Upper lobe of left lung (tissue), 6 donors: ENCODE measurements around the gene KCNIP1. TPM values are rescaled to one million over a fixed set of nuclear protein-coding genes. Genes with fewer than 3 reads are reported as not detected.
A peak's percentile ranks its signal among the peaks of the same experiment; 100 is the strongest.

Experiments used
- ATAC-seq, 2 donors: fragments of 200-7000 bp; cut with Tn5 transposase; one replicate each; pipeline ENCODE4 v1.9.1; 2022; ENCODE audit warnings: mild to moderate bottlenecking in 2 of 2, moderate library complexity in 2 of 2; ENCODE audit not compliant: low FRiP score in 2 of 2
- DNase-seq, 2 donors: peaks; one replicate each; pipeline ENCODE4 v3.0.0-alpha.2; 2019 to 2020
- H3K27ac ChIP-seq, 4 donors: fragments of 200-600 bp; sonication (generic); one replicate each; pipeline ENCODE4 v1.5.1; 2016 to 2019
- H3K27me3 ChIP-seq, 4 donors: fragments of 200-600 bp; sonication (generic); one replicate each; pipeline ENCODE4 v1.5.1; 2017 to 2019
- H3K36me3 ChIP-seq, 4 donors: fragments of 200-600 bp; sonication (generic); one replicate each; pipeline ENCODE4 v1.5.1; 2016 to 2019
- H3K4me1 ChIP-seq, 4 donors: fragments of 200-600 bp; sonication (generic); one replicate each; pipeline ENCODE4 v1.5.1; 2018 to 2019
- H3K4me3 ChIP-seq, 4 donors: fragments of 200-600 bp; sonication (generic); one replicate each; pipeline ENCODE4 v1.5.1; 2017 to 2019; ENCODE audit warnings: mild to moderate bottlenecking in 2 of 4, moderate library complexity in 1 of 4
- H3K9me3 ChIP-seq, 4 donors: fragments of 200-600 bp; sonication (generic); one replicate each; pipeline ENCODE4 v1.5.1; 2018 to 2019
- EP300 ChIP-seq, 4 donors: sonication (generic); formaldehyde crosslinking; IDR thresholded peaks; one replicate each; pipeline ENCODE4 v1.5.1; 2017; ENCODE audit warnings: antibody characterized with exemption in 4 of 4, control low read depth in 2 of 4
- POLR2A ChIP-seq, 4 donors: fragments of 450-650 bp; IDR thresholded peaks; one replicate each; pipeline ENCODE4 v1.5.1; 2016 to 2017; ENCODE audit warnings: antibody characterized with exemption in 4 of 4, mild to moderate bottlenecking in 2 of 4
- POLR2AphosphoS5 ChIP-seq, 2 donors: sonication (generic); formaldehyde crosslinking; IDR thresholded peaks; one replicate each; pipeline ENCODE4 v1.5.1; 2017; ENCODE audit warnings: antibody characterized with exemption in 2 of 2
- WGBS, 2 donors: methylation state at CpG; one replicate each; pipeline ENCODE4 v1.1.5; 2017 to 2018; 5-methylcytosine and 5-hydroxymethylcytosine counted together
- total RNA-seq, 6 donors: library from RNA; depleted of rRNA in 4 of 6; stranded (reverse); fragments of >200 nt in 4 of 6; gene quantifications; one replicate each; pipeline versions ENCODE4 v1.1.0 to v1.2.1, GENCODE V29; 2016 to 2021
- TF ChIP-seq, protein P1 (sequence below), 6 experiments: fragments of 450-650 bp in 4 of 6; fragments of 200-600 bp in 2 of 6; sonication (generic) in 2 of 6; IDR thresholded peaks; one replicate each; pipeline ENCODE4 v1.5.1; 2016 to 2019; ENCODE audit warnings: antibody characterized with exemption in 6 of 6
- donor health status: DM: no; HTN: no; CAD: no; lungs with moderate emphysema.
- donor health status: DM: no; HTN: yes; CAD: no; lungs with severe emphysema.

The KCNIP1 gene
- total RNA-seq, 6 donors from 2014 or later: 1.9 to 3.3 (median 2.9) TPM; not detected in 1

- ATAC-seq (no peak), DNase-seq (no peak)
- TF ChIP-seq POLR2AphosphoS5 (IDR thresholded peaks at IDR 0.05) (no peak), EP300 (IDR thresholded peaks at IDR 0.05) (no peak), POLR2A (IDR thresholded peaks at IDR 0.05) (no peak)
- TF ChIP-seq, protein P1, sequence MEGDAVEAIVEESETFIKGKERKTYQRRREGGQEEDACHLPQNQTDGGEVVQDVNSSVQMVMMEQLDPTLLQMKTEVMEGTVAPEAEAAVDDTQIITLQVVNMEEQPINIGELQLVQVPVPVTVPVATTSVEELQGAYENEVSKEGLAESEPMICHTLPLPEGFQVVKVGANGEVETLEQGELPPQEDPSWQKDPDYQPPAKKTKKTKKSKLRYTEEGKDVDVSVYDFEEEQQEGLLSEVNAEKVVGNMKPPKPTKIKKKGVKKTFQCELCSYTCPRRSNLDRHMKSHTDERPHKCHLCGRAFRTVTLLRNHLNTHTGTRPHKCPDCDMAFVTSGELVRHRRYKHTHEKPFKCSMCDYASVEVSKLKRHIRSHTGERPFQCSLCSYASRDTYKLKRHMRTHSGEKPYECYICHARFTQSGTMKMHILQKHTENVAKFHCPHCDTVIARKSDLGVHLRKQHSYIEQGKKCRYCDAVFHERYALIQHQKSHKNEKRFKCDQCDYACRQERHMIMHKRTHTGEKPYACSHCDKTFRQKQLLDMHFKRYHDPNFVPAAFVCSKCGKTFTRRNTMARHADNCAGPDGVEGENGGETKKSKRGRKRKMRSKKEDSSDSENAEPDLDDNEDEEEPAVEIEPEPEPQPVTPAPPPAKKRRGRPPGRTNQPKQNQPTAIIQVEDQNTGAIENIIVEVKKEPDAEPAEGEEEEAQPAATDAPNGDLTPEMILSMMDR (IDR thresholded peaks at IDR 0.05): no peak
- 66 to 72% methylated on average over 9 to 10 of the region's 10 CpGs for WGBS, 2 donors
- H3K4me3 ChIP-seq: no peak overlapping the region
- H3K36me3 ChIP-seq: no peaks in the 10 kb centered on the region
- no peak overlapping the region for H3K27ac ChIP-seq
- H3K27me3 ChIP-seq: no peaks in the 10 kb centered on the region
- H3K4me1 ChIP-seq: peaks cover 2 to 13% (median 10%) of the 10 kb centered on the region in 4 donors
- no peaks in the 10 kb centered on the region for H3K9me3 ChIP-seq
Measured at GRCh38 chr5:170495825-170496661, 7.8 kb upstream of the KCNIP1 start.

DNA sequence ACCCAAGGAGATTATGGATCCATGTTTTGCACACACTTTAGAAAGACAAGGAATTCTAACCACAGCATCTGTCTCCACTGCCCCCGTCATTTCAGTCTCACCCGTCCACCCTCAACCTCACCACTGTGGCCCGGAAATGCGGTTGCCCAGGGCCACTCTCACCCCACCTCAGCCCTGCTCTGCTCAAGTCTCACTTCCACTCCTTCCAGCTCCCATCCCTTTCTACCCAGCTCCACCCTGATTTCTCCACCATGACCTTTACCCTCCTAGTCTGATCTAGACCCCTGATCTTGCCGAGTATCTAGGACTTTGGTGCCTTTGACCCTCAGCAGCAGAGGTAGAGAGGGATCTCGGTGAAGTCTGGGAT lies 7.2 kb upstream of the KCNIP1 start:
- TF ChIP-seq, protein P1 (IDR thresholded peaks at IDR 0.05): no peak
- TF ChIP-seq EP300 (IDR thresholded peaks at IDR 0.05): no peak
- no peak for TF ChIP-seq POLR2A (IDR thresholded peaks at IDR 0.05)
- TF ChIP-seq POLR2AphosphoS5 (IDR thresholded peaks at IDR 0.05): no peak
- WGBS, 2 donors: 80 to 82% methylated on average over 6 of the region's 6 CpGs
- H3K4me3 ChIP-seq: no peak overlapping the region
- H3K36me3 ChIP-seq: no peaks in the 10 kb centered on the region
- peak in 1 of 2 donors; percentile 23 for ATAC-seq
- no peak overlapping the region for H3K27ac ChIP-seq
- no peaks in the 10 kb centered on the region for H3K9me3 ChIP-seq
- no peaks in the 10 kb centered on the region for H3K27me3 ChIP-seq
- H3K4me1 ChIP-seq: peaks cover 0 to 7% (median 5%) of the 10 kb centered on the region in 4 donors
- no peak for DNase-seq

DNA sequence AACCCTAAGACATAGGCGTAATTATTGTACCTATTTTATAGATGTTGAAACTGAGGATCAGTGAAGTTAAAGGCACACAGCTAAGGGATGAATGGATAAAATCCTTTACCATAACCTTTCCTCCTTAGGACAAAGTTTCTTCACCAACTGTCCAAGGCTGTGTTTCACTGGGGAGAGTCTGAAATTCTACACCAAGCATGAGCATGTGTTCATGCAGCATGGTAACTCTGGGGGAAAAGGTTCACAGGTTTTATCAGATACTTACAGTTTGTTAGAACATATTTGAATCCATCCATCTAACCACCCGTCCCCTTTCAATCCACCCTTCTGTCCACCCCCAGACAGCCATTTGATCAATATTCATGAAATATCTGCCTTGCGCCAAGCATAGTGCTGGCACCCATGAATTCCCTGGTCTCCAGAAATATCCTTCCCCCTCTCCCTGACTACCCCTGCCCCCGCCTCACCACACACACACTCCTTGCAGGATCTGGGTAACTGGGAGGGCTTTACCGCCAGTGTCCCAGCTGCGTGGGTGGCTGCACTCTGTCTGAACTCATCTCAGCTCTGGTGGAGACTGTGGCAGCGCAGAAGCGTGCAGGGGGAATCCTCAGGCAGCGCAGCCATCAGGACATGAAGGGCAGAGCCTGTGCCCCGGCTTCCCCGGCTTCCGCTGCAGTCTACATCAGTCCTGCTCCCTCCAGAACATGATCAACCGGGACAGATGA lies 6.3 kb upstream of the KCNIP1 start:
- H3K36me3 ChIP-seq: no peaks in the 10 kb centered on the region
- H3K4me3 ChIP-seq: no peak overlapping the region
- DNase-seq (peak in 1 of 2 donors; percentile 30), ATAC-seq (no peak)
- 79 to 81% methylated on average over 9 to 13 of the region's 13 CpGs for WGBS, 2 donors
- no peak for TF ChIP-seq POLR2AphosphoS5 (IDR thresholded peaks at IDR 0.05)
- TF ChIP-seq EP300 (IDR thresholded peaks at IDR 0.05): no peak
- TF ChIP-seq, protein P1 (IDR thresholded peaks at IDR 0.05): no peak
- no peak for TF ChIP-seq POLR2A (IDR thresholded peaks at IDR 0.05)
- H3K27me3 ChIP-seq: no peaks in the 10 kb centered on the region
- no peaks in the 10 kb centered on the region for H3K9me3 ChIP-seq
- no peaks in the 10 kb centered on the region for H3K4me1 ChIP-seq
- no peak overlapping the region for H3K27ac ChIP-seq

- Histone ChIP-seq H3K27ac (no peak overlapping the region), H3K4me3 (no peak overlapping the region), H3K36me3 (no peaks in the 10 kb centered on the region), H3K9me3 (no peaks in the 10 kb centered on the region), H3K4me1 (peaks cover 0 to 3% (median 2%) of the 10 kb centered on the region in 4 donors), H3K27me3 (peaks cover 0 to 3% (median under 1%) of the 10 kb centered on the region in 4 donors)
- DNase-seq (no peak), ATAC-seq (no peak)
- TF ChIP-seq POLR2AphosphoS5 (IDR thresholded peaks at IDR 0.05) (no peak), POLR2A (IDR thresholded peaks at IDR 0.05) (no peak), EP300 (IDR thresholded peaks at IDR 0.05) (no peak)
- TF ChIP-seq, protein P1 (IDR thresholded peaks at IDR 0.05): no peak
- 80 to 89% methylated on average over 5 of the region's 5 CpGs for WGBS, 2 donors
Measured at GRCh38 chr5:170498811-170499351, 4.9 kb upstream of the KCNIP1 start.
